ENCODE measurements around the gene GAS2L1.
A peak's percentile ranks its signal among the peaks of the same experiment; 100 is the strongest.

The GAS2L1 gene

DNA sequence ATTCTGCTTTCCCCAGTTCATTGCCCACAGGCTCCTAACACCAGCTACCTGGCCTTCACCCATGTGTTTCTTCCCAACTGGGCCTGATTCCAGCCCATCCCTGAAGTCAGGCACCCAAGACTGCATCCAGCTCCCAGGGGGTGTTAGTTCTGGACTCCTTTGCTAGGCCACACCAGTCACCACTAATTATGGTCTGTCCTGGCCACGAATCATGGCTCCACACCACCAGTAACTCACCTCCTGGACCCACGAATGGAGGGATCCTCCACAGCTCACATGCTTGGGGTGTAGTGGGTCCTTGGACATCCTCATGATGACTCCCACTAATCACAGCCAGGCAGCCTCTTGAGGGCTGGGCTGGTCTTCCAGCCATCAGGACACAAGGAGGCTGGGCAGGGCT lies 12.6 kb downstream of the GAS2L1 start:
- peaks cover 25% of the 10 kb centered on the region for H3K27me3 ChIP-seq
- no peaks in the 10 kb centered on the region for H3K36me3 ChIP-seq
- DNase-seq, result no peak
- no peak overlapping the region for H3K4me3 ChIP-seq (ENCODE audit: low read depth, low read length)
- no peaks in the 10 kb centered on the region for H3K9me3 ChIP-seq
- TF ChIP-seq CTCF (IDR thresholded peaks at IDR 0.05; ENCODE audit: low read depth, low read length), result no peak
- no peaks in the 10 kb centered on the region for H3K4me1 ChIP-seq

DNA sequence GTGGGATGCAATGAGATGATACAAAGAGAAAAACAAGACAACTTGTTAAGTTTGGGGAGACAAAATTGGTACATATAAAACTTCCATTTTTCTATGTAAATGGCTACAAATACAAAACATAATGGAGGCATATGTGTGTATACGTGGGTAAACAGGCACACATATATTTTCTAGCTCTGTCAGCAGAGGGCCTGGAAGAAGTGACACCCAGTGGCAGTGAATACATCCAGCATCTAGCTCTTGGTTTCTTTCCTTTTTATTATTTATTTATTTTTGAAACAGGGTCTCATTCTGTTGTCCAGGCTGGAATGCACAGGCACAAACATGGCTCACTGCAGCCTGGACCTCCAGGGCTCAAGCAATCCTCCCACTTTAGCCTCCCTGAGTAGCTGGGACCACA lies 14.1 kb downstream of the GAS2L1 start:
- Histone ChIP-seq H3K36me3 (no peaks in the 10 kb centered on the region), H3K9me3 (no peaks in the 10 kb centered on the region), H3K4me3 (ENCODE audit: low read depth, low read length) (no peak overlapping the region), H3K27me3 (peaks cover 10% of the 10 kb centered on the region), H3K4me1 (no peaks in the 10 kb centered on the region)
- peak; percentile 48 for TF ChIP-seq CTCF (IDR thresholded peaks at IDR 0.05; ENCODE audit: low read depth, low read length)
- no peak for DNase-seq

GRCh38 chr22:29323641-29324040 lies 17.2 kb downstream of the GAS2L1 start:
- no peak for DNase-seq
- Histone ChIP-seq H3K4me1 (no peaks in the 10 kb centered on the region), H3K36me3 (peaks cover 5% of the 10 kb centered on the region), H3K4me3 (ENCODE audit: low read depth, low read length) (no peak overlapping the region), H3K9me3 (no peaks in the 10 kb centered on the region), H3K27me3 (no peaks in the 10 kb centered on the region)
- no peak for TF ChIP-seq CTCF (IDR thresholded peaks at IDR 0.05; ENCODE audit: low read depth, low read length)

- H3K36me3 ChIP-seq, result peaks cover 15% of the 10 kb centered on the region
- H3K4me3 ChIP-seq (ENCODE audit: low read depth, low read length), result no peak overlapping the region
- H3K4me1 ChIP-seq, result no peaks in the 10 kb centered on the region
- H3K9me3 ChIP-seq, result no peaks in the 10 kb centered on the region
- no peak for TF ChIP-seq CTCF (IDR thresholded peaks at IDR 0.05; ENCODE audit: low read depth, low read length)
- no peaks in the 10 kb centered on the region for H3K27me3 ChIP-seq
- no peak for DNase-seq
Observed at GRCh38 chr22:29325356-29325755, 18.9 kb downstream of the GAS2L1 start.

DNA sequence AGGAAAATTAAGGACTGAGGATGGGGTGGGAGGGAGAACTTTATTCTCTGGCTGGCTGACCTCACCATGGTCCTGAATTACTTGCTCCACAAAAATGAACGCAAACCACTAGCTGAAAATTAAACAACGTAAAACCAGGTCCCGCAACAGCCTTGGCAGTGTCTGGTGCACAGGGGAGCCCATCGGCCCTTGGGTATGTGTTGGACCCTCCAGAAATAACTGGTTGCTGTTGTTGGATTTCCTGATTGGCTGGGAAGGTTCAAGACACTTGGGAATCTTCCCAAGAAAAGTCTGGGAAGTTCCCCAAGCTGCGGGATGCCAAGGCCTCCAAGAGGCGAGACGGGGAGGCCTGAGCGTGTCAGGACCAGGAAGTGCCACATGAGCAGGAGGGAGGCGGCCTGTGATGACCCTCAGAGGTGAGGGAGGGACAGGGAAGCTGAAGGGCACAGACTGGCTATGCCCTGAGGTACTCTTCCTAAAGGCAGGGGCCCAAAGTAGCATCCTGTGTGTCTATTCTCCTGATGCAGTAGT lies 19.4 kb downstream of the GAS2L1 start:
- no peak for TF ChIP-seq CTCF (IDR thresholded peaks at IDR 0.05; ENCODE audit: low read depth, low read length)
- H3K36me3 ChIP-seq, result peaks cover 19% of the 10 kb centered on the region
- peaks cover 2% of the 10 kb centered on the region; the same call in 1 of the 2 replicates for H3K4me1 ChIP-seq
- H3K9me3 ChIP-seq, result no peaks in the 10 kb centered on the region
- DNase-seq, result no peak
- no peak overlapping the region for H3K4me3 ChIP-seq (ENCODE audit: low read depth, low read length)
- H3K27me3 ChIP-seq, result no peaks in the 10 kb centered on the region

GRCh38 chr22:29326481-29326880 lies 20.0 kb downstream of the GAS2L1 start:
- Histone ChIP-seq H3K9me3 (no peaks in the 10 kb centered on the region), H3K4me3 (ENCODE audit: low read depth, low read length) (no peak overlapping the region), H3K4me1 (peaks cover 3% of the 10 kb centered on the region), H3K36me3 (peaks cover 26% of the 10 kb centered on the region), H3K27me3 (no peaks in the 10 kb centered on the region)
- DNase-seq, result no peak
- no peak for TF ChIP-seq CTCF (IDR thresholded peaks at IDR 0.05; ENCODE audit: low read depth, low read length)

All from BE2C (cell line).